Erythroblast (primary cell): Measurements from ENCODE around the gene NAA10.

ENCODE experiments used
- GATA1 ChIP-seq: IDR thresholded peaks from 2 replicates; pipeline ENCODE4 v1.6.1; 2011; ENCODE audit warnings: low read depth, mild to moderate bottlenecking, control low read depth, low read length, moderate library complexity
- POLR2A ChIP-seq: IDR thresholded peaks from 2 replicates; pipeline ENCODE4 v1.6.1; 2011; ENCODE audit warnings: mild to moderate bottlenecking, low read length

GRCh38 chrX:153951683-153952372 lies 17.0 kb upstream of the NAA10 start:
- TF ChIP-seq POLR2A (no peak), GATA1 (no peak)
